ENCODE measurements around the gene SLC44A1. TPM values are rescaled to one million over a fixed set of nuclear protein-coding genes. Genes with fewer than 3 reads are reported as not detected.

SLC44A1 gene
- total RNA-seq, 1 donor from 2014 or later = 69.7 TPM

GRCh38 chr9:105421864-105422263 lies 177.4 kb downstream of the SLC44A1 start:
- no peaks in the 10 kb centered on the region for H3K4me1 Mint-ChIP-seq (ENCODE audit: unreplicated experiment)
- no peaks in the 10 kb centered on the region for H3K27me3 Mint-ChIP-seq (ENCODE audit: unreplicated experiment)
- no peak for TF ChIP-seq CTCF (IDR thresholded peaks at IDR 0.05; ENCODE audit: unreplicated experiment)
- H3K9me3 Mint-ChIP-seq (ENCODE audit: unreplicated experiment) = no peaks in the 10 kb centered on the region
- H3K4me3 Mint-ChIP-seq (ENCODE audit: unreplicated experiment) = no peak overlapping the region
- H3K36me3 Mint-ChIP-seq (ENCODE audit: low read depth, unreplicated experiment) = no peaks in the 10 kb centered on the region
- no peak overlapping the region for H3K27ac Mint-ChIP-seq (ENCODE audit: unreplicated experiment)
- DNase-seq (ENCODE audit: low spot score) = no peak

GRCh38 chr9:105425816-105426433 lies 181.5 kb downstream of the SLC44A1 start:
- H3K4me1 Mint-ChIP-seq (ENCODE audit: unreplicated experiment) = no peaks in the 10 kb centered on the region
- H3K36me3 Mint-ChIP-seq (ENCODE audit: low read depth, unreplicated experiment) = no peaks in the 10 kb centered on the region
- no peak overlapping the region for H3K27ac Mint-ChIP-seq (ENCODE audit: unreplicated experiment)
- no peak overlapping the region for H3K4me3 Mint-ChIP-seq (ENCODE audit: unreplicated experiment)
- no peaks in the 10 kb centered on the region for H3K9me3 Mint-ChIP-seq (ENCODE audit: unreplicated experiment)
- DNase-seq (ENCODE audit: low spot score) = no peak
- H3K27me3 Mint-ChIP-seq (ENCODE audit: unreplicated experiment) = no peaks in the 10 kb centered on the region
- peak; percentile 51 for TF ChIP-seq CTCF (IDR thresholded peaks at IDR 0.05; ENCODE audit: unreplicated experiment)

GRCh38 chr9:105426657-105427056 lies 182.2 kb downstream of the SLC44A1 start:
- Mint-ChIP-seq H3K9me3 (ENCODE audit: unreplicated experiment) (no peaks in the 10 kb centered on the region), H3K4me1 (ENCODE audit: unreplicated experiment) (no peaks in the 10 kb centered on the region), H3K27ac (ENCODE audit: unreplicated experiment) (no peak overlapping the region), H3K27me3 (ENCODE audit: unreplicated experiment) (no peaks in the 10 kb centered on the region), H3K4me3 (ENCODE audit: unreplicated experiment) (no peak overlapping the region), H3K36me3 (ENCODE audit: low read depth, unreplicated experiment) (no peaks in the 10 kb centered on the region)
- no peak for DNase-seq (ENCODE audit: low spot score)
- no peak for TF ChIP-seq CTCF (IDR thresholded peaks at IDR 0.05; ENCODE audit: unreplicated experiment)

- Mint-ChIP-seq H3K4me3 (ENCODE audit: unreplicated experiment) (no peak overlapping the region), H3K9me3 (ENCODE audit: unreplicated experiment) (no peaks in the 10 kb centered on the region), H3K27ac (ENCODE audit: unreplicated experiment) (no peak overlapping the region), H3K27me3 (ENCODE audit: unreplicated experiment) (no peaks in the 10 kb centered on the region), H3K36me3 (ENCODE audit: low read depth, unreplicated experiment) (no peaks in the 10 kb centered on the region), H3K4me1 (ENCODE audit: unreplicated experiment) (peaks cover 6% of the 10 kb centered on the region)
- TF ChIP-seq CTCF (IDR thresholded peaks at IDR 0.05; ENCODE audit: unreplicated experiment) = no peak
- no peak for DNase-seq (ENCODE audit: low spot score)
These were observed 187.2 kb downstream of the SLC44A1 start for GRCh38 chr9:105431424-105432246.

- no peaks in the 10 kb centered on the region for H3K9me3 Mint-ChIP-seq (ENCODE audit: unreplicated experiment)
- no peaks in the 10 kb centered on the region for H3K27me3 Mint-ChIP-seq (ENCODE audit: unreplicated experiment)
- TF ChIP-seq CTCF (IDR thresholded peaks at IDR 0.05; ENCODE audit: unreplicated experiment) = no peak
- H3K4me3 Mint-ChIP-seq (ENCODE audit: unreplicated experiment) = no peak overlapping the region
- H3K4me1 Mint-ChIP-seq (ENCODE audit: unreplicated experiment) = peaks cover 6% of the 10 kb centered on the region
- H3K27ac Mint-ChIP-seq (ENCODE audit: unreplicated experiment) = no peak overlapping the region
- H3K36me3 Mint-ChIP-seq (ENCODE audit: low read depth, unreplicated experiment) = no peaks in the 10 kb centered on the region
- no peak for DNase-seq (ENCODE audit: low spot score)
These were observed 187.9 kb downstream of the SLC44A1 start for GRCh38 chr9:105432247-105432842.

All from endothelial cell (in vitro differentiated cells).